H1 (cell line): ENCODE data around the gene FAM53B. TPM values are rescaled to one million over a fixed set of nuclear protein-coding genes. Genes with fewer than 3 reads are reported as not detected.

Experiments
- CTCF ChIA-PET: fragments of 300-600 bp; sonication (Branson Sonifier 250); formaldehyde crosslinking; loops from one replicate; lab custom pipeline; 2021; ENCODE audit not compliant: partially characterized antibody; lab: Charles Lee
- POLR2A ChIA-PET: fragments of 300-600 bp; sonication (Branson Sonifier 250); formaldehyde crosslinking; loops from one replicate; lab custom pipeline; 2021; ENCODE audit warnings: inconsistent platforms; ENCODE audit not compliant: partially characterized antibody; lab: Charles Lee
- DNase-seq, 2 experiments: peaks; one replicate each; pipeline versions ENCODE4 v3.0.0 to v3.0.0-alpha.2; 2010 to 2022; ENCODE audit warnings: low spot score in 2 of 2, low read depth in 1 of 2, mixed read lengths in 1 of 2
- FAIRE-seq: peaks from 2 replicates; lab custom pipeline; 2011; peaks lifted over from hg19 to GRCh38; lab: Jason Lieb, UNC
- H2AFZ ChIP-seq: 2 replicates; pipeline ENCODE4 v1.8.1; 2012; ENCODE audit warnings: low read length, inconsistent platforms
- H2AK5ac ChIP-seq: 2 replicates; pipeline ENCODE4 v1.6.1; 2013; ENCODE audit warnings: low read depth, low read length
- H2BK120ac ChIP-seq: replicated peaks from 2 replicates; pipeline ENCODE3; 2013; ENCODE audit warnings: low read depth, low read length, inconsistent platforms
- H2BK12ac ChIP-seq: 2 replicates; pipeline ENCODE4 v1.6.1; 2013; ENCODE audit warnings: low read depth, low read length
- H2BK15ac ChIP-seq: 2 replicates; pipeline ENCODE4 v1.6.1; 2013; ENCODE audit warnings: low read length
- H2BK20ac ChIP-seq: 2 replicates; pipeline ENCODE4 v1.6.1; 2013; ENCODE audit warnings: low read length
- H2BK5ac ChIP-seq: 2 replicates; pipeline ENCODE4 v1.6.1; 2013; ENCODE audit warnings: low read depth, low read length
- H3K14ac ChIP-seq: 2 replicates; pipeline ENCODE4 v1.6.1; 2013; ENCODE audit warnings: inconsistent platforms; ENCODE audit not compliant: insufficient read length
- H3K18ac ChIP-seq: 2 replicates; pipeline ENCODE4 v1.6.1; 2013; ENCODE audit warnings: low read length; ENCODE audit errors: extremely low read depth
- H3K23ac ChIP-seq: 2 replicates; pipeline ENCODE4 v1.6.1; 2013; ENCODE audit warnings: inconsistent platforms; ENCODE audit not compliant: insufficient read length
- H3K23me2 ChIP-seq: 2 replicates; pipeline ENCODE4 v1.6.1; 2013; ENCODE audit warnings: low read depth, low read length
- H3K27ac ChIP-seq: 2 replicates; pipeline ENCODE4 v1.6.1; 2011; ENCODE audit warnings: low read depth, low read length, inconsistent platforms
- H3K27me3 ChIP-seq, 4 experiments: replicated peaks in 1 of 4; 1 replicate in 1 of 4; 2 replicates in 3 of 4; pipeline versions ENCODE4 v1.6.1 to v1.8.1; 2011 to 2013; ENCODE audit warnings: low read length in 3 of 4, mild to moderate bottlenecking in 3 of 4, inconsistent platforms in 2 of 4, mixed read lengths in 2 of 4, moderate library complexity in 1 of 4; ENCODE audit not compliant: control insufficient read depth in 3 of 4, insufficient read depth in 3 of 4; ENCODE audit errors: extremely low read depth in 1 of 4
- H3K36me3 ChIP-seq, 4 experiments: 2 replicates each; pipeline versions ENCODE4 v1.6.1 to v1.8.1; 2011 to 2013; ENCODE audit warnings: mild to moderate bottlenecking in 4 of 4, low read length in 3 of 4, moderate library complexity in 2 of 4, control low read depth in 1 of 4, inconsistent platforms in 1 of 4; ENCODE audit not compliant: insufficient read depth in 4 of 4, control insufficient read depth in 2 of 4
- H3K4ac ChIP-seq: replicated peaks from 2 replicates; pipeline ENCODE3; 2013; ENCODE audit warnings: low read length, low read depth, mixed read lengths, inconsistent platforms; ENCODE audit not compliant: insufficient read length
- H3K4me1 ChIP-seq, 4 experiments: replicated peaks in 1 of 4; 1 replicate in 1 of 4; 2 replicates in 3 of 4; pipeline versions ENCODE4 v1.6.1 to v1.8.1; 2011 to 2013; ENCODE audit warnings: low read length in 3 of 4, inconsistent platforms in 2 of 4, mixed read lengths in 1 of 4; ENCODE audit not compliant: insufficient read depth in 4 of 4, control insufficient read depth in 3 of 4
- H3K4me2 ChIP-seq, 2 experiments: 2 replicates each; pipeline versions ENCODE4 v1.6.1 to v1.8.1; 2011 to 2013; ENCODE audit warnings: low read depth in 2 of 2, low read length in 2 of 2, control low read depth in 1 of 2, inconsistent platforms in 1 of 2, mild to moderate bottlenecking in 1 of 2; ENCODE audit not compliant: insufficient read depth in 1 of 2
- H3K4me3 ChIP-seq, 4 experiments: fragments of 200-600, 300-600 bp in 1 of 4; sonication (generic), shearing (Covaris generic), sonication (Bioruptor Twin) in 1 of 4; 2 replicates each; pipeline versions ENCODE4 v1.5.1 to v1.8.1; 2011 to 2016; ENCODE audit warnings: low read length in 4 of 4, low read depth in 3 of 4, control low read depth in 2 of 4, inconsistent platforms in 2 of 4, mild to moderate bottlenecking in 2 of 4, mixed read lengths in 1 of 4, moderate library complexity in 1 of 4; ENCODE audit not compliant: insufficient read depth in 2 of 4; ENCODE audit errors: extremely low read depth in 1 of 4
- H3K56ac ChIP-seq: replicated peaks from 2 replicates; pipeline ENCODE3; 2013; ENCODE audit warnings: low read depth, mild to moderate bottlenecking, mixed read lengths, low read length, inconsistent platforms; ENCODE audit not compliant: insufficient read length
- H3K79me1 ChIP-seq: 2 replicates; pipeline ENCODE4 v1.6.1; 2013; ENCODE audit warnings: low read depth, low read length, control low read depth
- H3K79me2 ChIP-seq, 2 experiments: 2 replicates each; pipeline versions ENCODE4 v1.6.1 to v1.8.1; 2012 to 2013; ENCODE audit warnings: low read length in 2 of 2, mild to moderate bottlenecking in 2 of 2, inconsistent platforms in 1 of 2; ENCODE audit not compliant: insufficient read depth in 2 of 2, control insufficient read depth in 1 of 2
- H3K9ac ChIP-seq, 4 experiments: replicated peaks in 1 of 4; 1 replicate in 1 of 4; 2 replicates in 3 of 4; pipeline versions ENCODE4 v1.6.1 to v1.8.1; 2011 to 2013; ENCODE audit warnings: low read depth in 3 of 4, low read length in 3 of 4, control low read depth in 2 of 4, mild to moderate bottlenecking in 2 of 4, moderate library complexity in 2 of 4, inconsistent platforms in 1 of 4; ENCODE audit errors: extremely low read depth in 1 of 4
- H3K9me3 ChIP-seq, 2 experiments: 2 replicates each; pipeline versions ENCODE4 v1.6.1 to v1.8.1; 2012 to 2013; ENCODE audit warnings: mild to moderate bottlenecking in 2 of 2, moderate library complexity in 2 of 2, control low read depth in 1 of 2, inconsistent platforms in 1 of 2, low read depth in 1 of 2, low read length in 1 of 2, mixed read lengths in 1 of 2; ENCODE audit not compliant: insufficient read depth in 2 of 2
- H4K20me1 ChIP-seq, 2 experiments: replicated peaks in 1 of 2; 2 replicates each; pipeline versions ENCODE3 to v1.8.1; 2011 to 2013; ENCODE audit warnings: inconsistent platforms in 2 of 2, low read length in 2 of 2, mild to moderate bottlenecking in 1 of 2; ENCODE audit not compliant: insufficient read depth in 2 of 2, control insufficient read depth in 1 of 2
- H4K5ac ChIP-seq: 2 replicates; pipeline ENCODE4 v1.6.1; 2013; ENCODE audit warnings: low read length, low read depth, mixed read lengths, inconsistent platforms; ENCODE audit not compliant: insufficient read length
- H4K8ac ChIP-seq: 2 replicates; pipeline ENCODE4 v1.8.0; 2013; ENCODE audit warnings: mild to moderate bottlenecking, moderate library complexity, low read length, inconsistent platforms; ENCODE audit not compliant: insufficient read depth; ENCODE audit errors: extremely low read depth
- H4K91ac ChIP-seq: replicated peaks from 2 replicates; pipeline ENCODE3; 2013; ENCODE audit warnings: low read length, mixed read lengths, inconsistent platforms; ENCODE audit not compliant: insufficient read length
- MAFK ChIP-seq: IDR thresholded peaks from 2 replicates; pipeline ENCODE4 v1.6.1; 2012; ENCODE audit warnings: low read depth, mild to moderate bottlenecking, improper control_type of control experiment, low read length
- RAD21 ChIP-seq, 2 experiments: IDR thresholded peaks in 1 of 2; conservative IDR thresholded peaks in 1 of 2; 2 replicates each; pipeline ENCODE4 v1.6.1; 2011; ENCODE audit warnings: low read depth in 2 of 2, low read length in 2 of 2, improper control_type of control experiment in 1 of 2, inconsistent platforms in 1 of 2, mild to moderate bottlenecking in 1 of 2, moderate library complexity in 1 of 2
- WGBS, 2 experiments: shearing (Covaris generic) in 1 of 2; methylation state at CpG; one replicate each; pipeline versions ENCODE4 v1.1.6 to v1.1.7; 2013 to 2015; ENCODE audit warnings: low lambda C conversion rate in 2 of 2, mixed read lengths in 2 of 2, inconsistent platforms in 1 of 2, low coverage in 1 of 2, missing lambda C conversion rate in 1 of 2; ENCODE audit not compliant: insufficient replicate concordance in 2 of 2, insufficient coverage in 1 of 2, insufficient read length in 1 of 2; ENCODE audit errors: extremely low coverage in 1 of 2, missing lambda C conversion rate in 1 of 2; 5-methylcytosine and 5-hydroxymethylcytosine counted together
- polyA plus RNA-seq, 7 experiments: library from polyadenylated mRNA; depleted of rRNA in 3 of 7; stranded (reverse) in 5 of 7; unstranded in 2 of 7; fragments of >200 nt in 5 of 7; fragments of 200-250 nt in 2 of 7; gene quantifications; 1 replicate in 5 of 7; 2 replicates in 1 of 7; 4 replicates in 1 of 7; pipeline versions ENCODE4 v1.2.1 to v1.2.3, GENCODE V29; 2011 to 2013; ENCODE audit warnings: missing spikeins in 2 of 7, mixed read lengths in 2 of 7
- total RNA-seq: library from RNA; stranded (reverse); fragmentation: NEBNext Ultra II Directional; extraction: Animal tissue kit (Norgen Biotek cat#: 25700); gene quantifications from 2 replicates; pipeline ENCODE4 v1.2.1, GENCODE V29; 2021

FAM53B gene
- total and polyA plus RNA-seq, 2 of the 8 experiments (the other 6 are each of a cell fraction or from before 2014, with no cell fraction given), result 5.3 to 14.4 TPM

DNA sequence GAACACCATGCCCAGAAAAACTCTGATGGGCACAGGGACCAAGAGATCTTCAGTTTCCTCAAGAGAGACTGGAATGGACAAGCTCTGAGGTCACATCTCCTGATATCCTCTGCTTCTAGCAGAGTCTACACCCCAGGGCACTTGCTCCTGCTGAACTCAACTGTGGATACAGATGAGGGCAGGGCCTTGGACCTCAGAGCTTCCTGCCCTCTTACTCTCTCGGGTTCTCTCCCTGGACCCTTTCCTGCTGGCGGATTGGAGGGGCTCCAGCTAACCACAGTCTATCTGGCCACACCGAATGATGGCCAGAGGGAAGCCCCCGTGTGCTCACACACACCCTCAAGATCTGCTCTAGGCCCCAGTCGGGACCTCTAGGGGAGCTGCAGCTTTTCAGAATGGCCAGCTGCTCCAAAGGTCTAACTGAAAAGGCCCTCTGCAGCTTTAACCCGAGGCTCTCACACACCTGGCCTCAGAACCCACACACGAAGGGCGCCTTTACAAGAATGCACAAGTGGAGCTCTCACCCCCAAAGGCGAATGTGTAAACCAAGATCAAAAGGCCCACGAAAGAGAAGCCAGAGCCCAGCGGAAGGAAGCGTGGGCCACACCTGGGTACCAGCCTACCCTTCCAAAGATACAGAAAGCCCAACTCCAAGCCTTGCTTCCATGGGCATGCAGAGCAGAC lies 65.5 kb downstream of the FAM53B start:
- H3K23ac ChIP-seq, result no peak overlapping the region
- no peak overlapping the region for H3K56ac ChIP-seq
- TF ChIP-seq MAFK (no peak), RAD21 (IDR thresholded peaks at IDR 0.05 in 1 of 2, conservative IDR thresholded peaks at IDR 0.05 in 1 of 2; ENCODE audit: low read depth in 2 of 2, low read length in 2 of 2) (0 out of 4 replicates have a peak, but pooled peaks of 1 of the 2 experiments have one; percentile 1)
- H2BK15ac ChIP-seq, result no peak overlapping the region
- no peak overlapping the region for H3K18ac ChIP-seq
- 98% methylated on average over 12 of the region's 12 CpGs; no CpG with 5 or more reads in 1 of the 2 experiments for WGBS, 2 experiments
- H4K8ac ChIP-seq, result no peak overlapping the region
- peaks cover 7% of the 10 kb centered on the region for H3K79me1 ChIP-seq
- H3K4me1 ChIP-seq, result peaks cover 0 to 3% (median 0%) of the 10 kb centered on the region in 4 experiments; a peak in 2 of 7 replicates
- POLR2A ChIA-PET, result no interaction called here
- H3K36me3 ChIP-seq, result peaks cover 0 to 6% (median 4%) of the 10 kb centered on the region in 4 experiments; a peak in 3 of 8 replicates
- no peak overlapping the region for H3K9ac ChIP-seq
- H4K20me1 ChIP-seq, result peaks cover 0 to under 1% of the 10 kb centered on the region in 2 experiments
- H2BK12ac ChIP-seq, result no peak overlapping the region
- H3K4me3 ChIP-seq, result no peak overlapping the region
- no peak overlapping the region for H4K5ac ChIP-seq
- H2BK5ac ChIP-seq, result no peak overlapping the region
- DNase-seq (no peak), FAIRE-seq (no peak)
- no peak overlapping the region for H3K4ac ChIP-seq
- H3K27ac ChIP-seq, result no peak overlapping the region
- CTCF ChIA-PET, result interaction anchor here (1.0 to 1.3 kb wide), 3 partner anchors 11 to 67 kb away, joined by 3 to 5 read pairs (median 3); no protein-coding TSS in a partner anchor
- H2BK20ac ChIP-seq, result no peak overlapping the region
- no peak overlapping the region for H4K91ac ChIP-seq
- no peak overlapping the region for H3K14ac ChIP-seq
- no peak overlapping the region for H2BK120ac ChIP-seq
- no peaks in the 10 kb centered on the region for H3K23me2 ChIP-seq
- H3K79me2 ChIP-seq, result no peaks in the 10 kb centered on the region
- H3K27me3 ChIP-seq, result no peaks in the 10 kb centered on the region
- no peak overlapping the region for H2AFZ ChIP-seq
- H2AK5ac ChIP-seq, result no peak overlapping the region
- no peak overlapping the region for H3K4me2 ChIP-seq
- H3K9me3 ChIP-seq, result no peaks in the 10 kb centered on the region
